ENCODE results near the gene CUL9.

CUL9 gene

DNA sequence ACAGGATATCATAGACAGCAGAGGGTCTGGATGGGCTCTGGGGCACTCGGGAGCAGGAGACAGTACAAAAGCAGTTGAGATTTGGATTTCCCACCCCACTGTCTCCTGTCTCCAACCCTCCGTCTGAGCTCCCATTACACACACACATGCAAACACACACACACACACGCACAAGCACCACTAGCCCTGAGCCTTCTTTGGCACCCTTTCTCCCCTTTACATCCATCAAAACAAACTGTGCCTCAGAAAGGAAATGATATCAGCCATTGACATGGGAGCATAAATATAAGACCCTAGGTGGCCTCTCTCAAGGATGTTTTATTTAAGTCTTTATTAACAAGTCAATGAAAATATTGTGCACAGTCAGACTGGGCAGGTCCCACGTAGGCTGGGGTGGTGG lies 78.8 kb downstream of the CUL9 start:
- peaks cover 0 to 3% (median 0%) of the 10 kb centered on the region in 5 experiments for H3K27me3 ChIP-seq (replicated peaks in 2 of 5; ENCODE audit: control insufficient read depth in 4 of 5, insufficient read depth in 5 of 5, low read length in 4 of 5)
- DNase-seq = no peak
- 93% methylated on average over 3 of the region's 4 CpGs for WGBS (ENCODE audit: insufficient coverage)
- H3K36me3 ChIP-seq (ENCODE audit: control insufficient read depth in 4 of 4, insufficient read depth in 4 of 4, low read length in 3 of 4) = no peaks in the 10 kb centered on the region
- H3K9me3 ChIP-seq (ENCODE audit: control extremely low read depth in 1 of 5, control insufficient read depth in 4 of 5, insufficient read depth in 2 of 5, low read depth in 1 of 5, low read length in 4 of 5) = no peaks in the 10 kb centered on the region
- ChIA-PET CTCF (interaction anchor here (1.8 to 4.4 kb wide), 5 partner anchors 9 to 231 kb away, joined by 4 to 13 read pairs (median 6); no protein-coding TSS in a partner anchor), POLR2A (interaction anchor here (0.6 kb wide), 1 partner anchor 59 kb away, joined by 3 read pairs; no protein-coding TSS in a partner anchor)
- no peak overlapping the region for H3K4me3 ChIP-seq (ENCODE audit: control insufficient read depth in 1 of 7, extremely low read depth in 1 of 7, insufficient read depth in 4 of 7, low read depth in 2 of 7, low read length in 6 of 7)
- H3K4me1 ChIP-seq (ENCODE audit: control extremely low read depth in 1 of 4, control insufficient read depth in 4 of 4, insufficient read depth in 4 of 4, low read length in 3 of 4) = no peaks in the 10 kb centered on the region
- no peak overlapping the region for H3K27ac ChIP-seq (ENCODE audit: insufficient read depth in 1 of 2, low read depth in 1 of 2, low read length in 2 of 2, poor library complexity in 1 of 2, severe bottlenecking in 2 of 2)

- peaks cover 0 to 6% (median 0%) of the 10 kb centered on the region in 5 experiments for H3K27me3 ChIP-seq (replicated peaks in 2 of 5; ENCODE audit: control insufficient read depth in 4 of 5, insufficient read depth in 5 of 5, low read length in 4 of 5)
- POLR2A ChIA-PET = interaction anchor here (0.6 kb wide), 1 partner anchor 58 kb away, joined by 3 read pairs; no protein-coding TSS in a partner anchor
- 100% methylated on average over 2 of the region's 5 CpGs for WGBS (ENCODE audit: insufficient coverage)
- no peak for DNase-seq
- H3K27ac ChIP-seq (ENCODE audit: insufficient read depth in 1 of 2, low read depth in 1 of 2, low read length in 2 of 2, poor library complexity in 1 of 2, severe bottlenecking in 2 of 2) = no peak overlapping the region
- CTCF ChIA-PET = interaction anchor here (1.6 to 5.6 kb wide), 8 partner anchors 10 to 246 kb away, joined by 4 to 35 read pairs (median 6); partner anchors contain the start of gene CRIP3
- H3K36me3 ChIP-seq (ENCODE audit: control insufficient read depth in 4 of 4, insufficient read depth in 4 of 4, low read length in 3 of 4) = no peaks in the 10 kb centered on the region
- H3K4me1 ChIP-seq (ENCODE audit: control extremely low read depth in 1 of 4, control insufficient read depth in 4 of 4, insufficient read depth in 4 of 4, low read length in 3 of 4) = no peaks in the 10 kb centered on the region
- H3K9me3 ChIP-seq (ENCODE audit: control extremely low read depth in 1 of 5, control insufficient read depth in 4 of 5, insufficient read depth in 2 of 5, low read depth in 1 of 5, low read length in 4 of 5) = no peaks in the 10 kb centered on the region
- H3K4me3 ChIP-seq (ENCODE audit: control insufficient read depth in 1 of 7, extremely low read depth in 1 of 7, insufficient read depth in 4 of 7, low read depth in 2 of 7, low read length in 6 of 7) = no peak overlapping the region
Observed at GRCh38 chr6:43261198-43261597, 79.2 kb downstream of the CUL9 start.

DNA sequence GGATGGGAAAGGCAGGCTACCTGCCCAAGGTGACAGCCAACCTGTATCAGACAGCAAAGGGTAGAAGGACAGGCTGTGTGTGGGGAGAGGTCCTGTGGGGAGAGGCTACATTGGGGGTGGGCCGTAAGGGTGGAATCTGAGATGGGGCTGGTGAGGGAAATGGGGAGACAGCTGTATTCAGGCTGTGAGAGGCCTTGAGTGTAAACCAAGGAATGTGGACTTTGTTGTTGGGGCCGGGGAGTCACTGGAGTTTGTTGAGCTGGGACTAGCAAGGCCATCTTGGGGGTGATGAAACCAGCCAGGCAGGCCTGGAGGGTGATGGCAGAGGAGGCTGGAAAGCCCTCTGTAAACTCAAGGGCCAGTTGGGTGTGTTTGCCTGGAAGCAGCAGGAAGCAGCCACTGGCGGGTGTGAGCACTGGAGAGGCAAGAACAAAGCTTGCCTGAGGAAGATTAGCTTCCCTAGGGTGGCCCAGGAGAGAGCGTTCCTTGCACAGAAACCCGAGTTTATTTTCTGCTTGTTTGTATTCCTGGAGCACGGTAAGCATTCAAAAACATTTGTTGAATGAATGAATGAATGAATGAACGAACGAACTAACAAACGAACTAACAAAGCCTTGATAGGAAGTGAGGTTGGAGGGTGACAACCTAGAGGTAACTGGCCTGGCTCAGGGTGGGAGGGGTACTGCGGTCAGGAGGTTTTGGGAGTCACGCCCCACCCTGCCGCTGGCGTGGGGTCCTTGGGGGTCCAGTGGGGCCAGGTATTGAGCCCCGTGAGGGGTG lies 80.2 kb downstream of the CUL9 start:
- peaks cover 0 to 7% (median 2%) of the 10 kb centered on the region in 5 experiments for H3K27me3 ChIP-seq (replicated peaks in 2 of 5; ENCODE audit: control insufficient read depth in 4 of 5, insufficient read depth in 5 of 5, low read length in 4 of 5)
- 90% methylated on average over 14 of the region's 14 CpGs for WGBS (ENCODE audit: insufficient coverage)
- H3K4me3 ChIP-seq (ENCODE audit: control insufficient read depth in 1 of 7, extremely low read depth in 1 of 7, insufficient read depth in 4 of 7, low read depth in 2 of 7, low read length in 6 of 7) = no peak overlapping the region
- H3K36me3 ChIP-seq (ENCODE audit: control insufficient read depth in 4 of 4, insufficient read depth in 4 of 4, low read length in 3 of 4) = no peaks in the 10 kb centered on the region
- CTCF ChIA-PET = interaction anchor here (0.7 to 5.6 kb wide), 13 partner anchors 9 to 245 kb away, joined by 3 to 35 read pairs (median 6); partner anchors contain the start of gene CRIP3
- H3K9me3 ChIP-seq (ENCODE audit: control extremely low read depth in 1 of 5, control insufficient read depth in 4 of 5, insufficient read depth in 2 of 5, low read depth in 1 of 5, low read length in 4 of 5) = no peaks in the 10 kb centered on the region
- no peak overlapping the region for H3K27ac ChIP-seq (ENCODE audit: insufficient read depth in 1 of 2, low read depth in 1 of 2, low read length in 2 of 2, poor library complexity in 1 of 2, severe bottlenecking in 2 of 2)
- POLR2A ChIA-PET = no interaction called here
- no peak for DNase-seq
- no peaks in the 10 kb centered on the region for H3K4me1 ChIP-seq (ENCODE audit: control extremely low read depth in 1 of 4, control insufficient read depth in 4 of 4, insufficient read depth in 4 of 4, low read length in 3 of 4)

GRCh38 chr6:43262780-43263313 lies 80.9 kb downstream of the CUL9 start:
- 96% methylated on average over 37 of the region's 39 CpGs for WGBS (ENCODE audit: insufficient coverage)
- POLR2A ChIA-PET = no interaction called here

GRCh38 chr6:43263314-43264178 lies 81.5 kb downstream of the CUL9 start:
- H3K4me3 ChIP-seq (ENCODE audit: control insufficient read depth in 1 of 7, extremely low read depth in 1 of 7, insufficient read depth in 4 of 7, low read depth in 2 of 7, low read length in 6 of 7) = no peak overlapping the region
- no peaks in the 10 kb centered on the region for H3K36me3 ChIP-seq (ENCODE audit: control insufficient read depth in 4 of 4, insufficient read depth in 4 of 4, low read length in 3 of 4)
- 46% methylated on average over 7 of the region's 12 CpGs for WGBS (ENCODE audit: insufficient coverage)
- ChIA-PET POLR2A (no interaction called here), CTCF (interaction anchor here (0.5 to 5.6 kb wide), 13 partner anchors 8 to 233 kb away, joined by 3 to 35 read pairs (median 4); partner anchors contain the start of gene CRIP3)
- H3K27me3 ChIP-seq (replicated peaks in 2 of 5; ENCODE audit: control insufficient read depth in 4 of 5, insufficient read depth in 5 of 5, low read length in 4 of 5) = peaks cover 0 to 16% (median 7%) of the 10 kb centered on the region in 5 experiments
- peak; percentile 71 to 83 (median 79) for DNase-seq
- no peak overlapping the region for H3K27ac ChIP-seq (ENCODE audit: insufficient read depth in 1 of 2, low read depth in 1 of 2, low read length in 2 of 2, poor library complexity in 1 of 2, severe bottlenecking in 2 of 2)
- H3K4me1 ChIP-seq (ENCODE audit: control extremely low read depth in 1 of 4, control insufficient read depth in 4 of 4, insufficient read depth in 4 of 4, low read length in 3 of 4) = peaks cover 0 to 4% (median under 1%) of the 10 kb centered on the region in 4 experiments
- no peaks in the 10 kb centered on the region for H3K9me3 ChIP-seq (ENCODE audit: control extremely low read depth in 1 of 5, control insufficient read depth in 4 of 5, insufficient read depth in 2 of 5, low read depth in 1 of 5, low read length in 4 of 5)

More at GRCh38 chr6:43262780-43263313, 80.9 kb downstream of the CUL9 start:
- H3K4me1 ChIP-seq (ENCODE audit: control extremely low read depth in 1 of 4, control insufficient read depth in 4 of 4, insufficient read depth in 4 of 4, low read length in 3 of 4) = no peaks in the 10 kb centered on the region
- no peak for DNase-seq
- no peaks in the 10 kb centered on the region for H3K36me3 ChIP-seq (ENCODE audit: control insufficient read depth in 4 of 4, insufficient read depth in 4 of 4, low read length in 3 of 4)
- no peaks in the 10 kb centered on the region for H3K9me3 ChIP-seq (ENCODE audit: control extremely low read depth in 1 of 5, control insufficient read depth in 4 of 5, insufficient read depth in 2 of 5, low read depth in 1 of 5, low read length in 4 of 5)
- H3K4me3 ChIP-seq (ENCODE audit: control insufficient read depth in 1 of 7, extremely low read depth in 1 of 7, insufficient read depth in 4 of 7, low read depth in 2 of 7, low read length in 6 of 7) = no peak overlapping the region
- CTCF ChIA-PET = interaction anchor here (0.5 to 5.6 kb wide), 13 partner anchors 11 to 245 kb away, joined by 3 to 35 read pairs (median 4); partner anchors contain the start of gene CRIP3
- peaks cover 0 to 9% (median 7%) of the 10 kb centered on the region in 5 experiments for H3K27me3 ChIP-seq (replicated peaks in 2 of 5; ENCODE audit: control insufficient read depth in 4 of 5, insufficient read depth in 5 of 5, low read length in 4 of 5)
- H3K27ac ChIP-seq (ENCODE audit: insufficient read depth in 1 of 2, low read depth in 1 of 2, low read length in 2 of 2, poor library complexity in 1 of 2, severe bottlenecking in 2 of 2) = no peak overlapping the region

DNA sequence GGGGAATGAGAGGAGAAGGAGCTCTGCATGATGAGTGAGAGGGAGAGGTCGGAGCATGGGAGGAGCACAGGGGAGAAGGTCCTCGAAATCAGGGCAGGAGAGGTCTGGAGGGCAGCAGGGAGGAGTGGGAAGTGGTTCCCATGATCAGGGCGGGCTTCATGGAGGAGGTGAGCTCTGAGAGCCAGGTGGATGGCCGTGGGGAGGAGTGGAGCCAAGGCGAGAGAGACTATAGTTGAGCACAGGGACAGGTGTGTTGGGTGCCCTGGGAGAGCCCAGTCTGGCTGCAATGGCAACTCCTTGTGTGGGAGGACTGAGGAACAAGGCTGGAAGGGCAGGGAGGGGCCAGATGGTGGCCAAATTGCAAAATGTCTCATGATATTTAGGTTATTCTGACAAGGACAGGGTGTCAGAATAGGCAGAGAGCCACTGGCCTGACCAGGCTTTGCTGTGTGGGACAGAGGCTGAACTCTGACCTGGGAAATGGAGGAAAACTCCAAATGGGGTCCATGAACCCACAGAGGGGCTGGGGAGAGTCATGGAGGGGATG lies 82.7 kb downstream of the CUL9 start:
- ChIA-PET CTCF (interaction anchor here (0.6 to 5.6 kb wide), 11 partner anchors 9 to 244 kb away, joined by 3 to 35 read pairs (median 4); partner anchors contain the start of gene CRIP3), POLR2A (no interaction called here)
- no peak for DNase-seq
- no peaks in the 10 kb centered on the region for H3K9me3 ChIP-seq (ENCODE audit: control extremely low read depth in 1 of 5, control insufficient read depth in 4 of 5, insufficient read depth in 2 of 5, low read depth in 1 of 5, low read length in 4 of 5)
- H3K36me3 ChIP-seq (ENCODE audit: control insufficient read depth in 4 of 4, insufficient read depth in 4 of 4, low read length in 3 of 4) = no peaks in the 10 kb centered on the region
- no peak overlapping the region for H3K27ac ChIP-seq (ENCODE audit: insufficient read depth in 1 of 2, low read depth in 1 of 2, low read length in 2 of 2, poor library complexity in 1 of 2, severe bottlenecking in 2 of 2)
- WGBS (ENCODE audit: insufficient coverage) = 92% methylated on average over 5 of the region's 5 CpGs
- peaks cover 0 to 11% (median 9%) of the 10 kb centered on the region in 4 experiments for H3K4me1 ChIP-seq (ENCODE audit: control extremely low read depth in 1 of 4, control insufficient read depth in 4 of 4, insufficient read depth in 4 of 4, low read length in 3 of 4)
- H3K27me3 ChIP-seq (replicated peaks in 2 of 5; ENCODE audit: control insufficient read depth in 4 of 5, insufficient read depth in 5 of 5, low read length in 4 of 5) = peaks cover 0 to 28% (median 7%) of the 10 kb centered on the region in 5 experiments
- no peak overlapping the region for H3K4me3 ChIP-seq (ENCODE audit: control insufficient read depth in 1 of 7, extremely low read depth in 1 of 7, insufficient read depth in 4 of 7, low read depth in 2 of 7, low read length in 6 of 7)
